HG03060 (cell line): ENCODE data around the gene SUN1.
A peak's percentile ranks its signal among the peaks of the same experiment; 100 is the strongest.
"Not testable (repeated sequence)": the region's sequence is repeated elsewhere in the genome, so short reads cannot be mapped to it uniquely, and the experiment has no call there.

Source experiments
- ATAC-seq: cut with Tn5 transposase; IDR thresholded peaks from one replicate; pipeline ENCODE4 v1.9.1; 2021; ENCODE audit warnings: low read depth, moderate number of reproducible peaks; ENCODE audit not compliant: unreplicated experiment

Gene SUN1

GRCh38 chr7:915291-916218, 83.3 kb downstream of the SUN1 start:
- ATAC-seq: no peak

- no peak for ATAC-seq
These were observed 84.1 kb downstream of the SUN1 start for GRCh38 chr7:916291-916941.

GRCh38 chr7:917255-918117, 85.2 kb downstream of the SUN1 start:
- ATAC-seq: no peak

GRCh38 chr7:918118-918425, 85.8 kb downstream of the SUN1 start:
- no peak for ATAC-seq

- ATAC-seq: no peak
These were observed 86.3 kb downstream of the SUN1 start for GRCh38 chr7:918441-919113.

GRCh38 chr7:919114-919442, 86.8 kb downstream of the SUN1 start:
- ATAC-seq: no peak

- ATAC-seq: no peak
These were observed 87.7 kb downstream of the SUN1 start for GRCh38 chr7:919924-920341.

GRCh38 chr7:920351-921070, 88.2 kb downstream of the SUN1 start:
- ATAC-seq: no peak

GRCh38 chr7:921071-921461, 88.8 kb downstream of the SUN1 start:
- no peak for ATAC-seq

- no peak for ATAC-seq
These were observed 89.5 kb downstream of the SUN1 start for GRCh38 chr7:921581-922333.

GRCh38 chr7:922334-923107, 90.2 kb downstream of the SUN1 start:
- no peak for ATAC-seq

GRCh38 chr7:923108-924041, 91.1 kb downstream of the SUN1 start:
- ATAC-seq: peak; percentile 38

- ATAC-seq: not testable (repeated sequence)
These were observed 91.8 kb downstream of the SUN1 start for GRCh38 chr7:924042-924441.
